Activated CD4-positive, alpha-beta T cell treated with anti-CD3 and anti-CD28 coated beads, Interleukin-2, amount 10 ng/mL, durations not matched to agents 7 days and 5 days (primary cell): Measurements from ENCODE around the gene MT1HL1. TPM values are rescaled to one million over a fixed set of nuclear protein-coding genes. Genes with fewer than 3 reads are reported as not detected.

Source experiments
- CTCF ChIA-PET: fragments of 350-600 bp; sonication (Branson Sonifier 250); formaldehyde crosslinking; loops from one replicate; lab custom pipeline; 2021; ENCODE audit warnings: antibody characterized with exemption; lab: Charles Lee
- POLR2A ChIA-PET: fragments of 350-600 bp; sonication (Branson Sonifier 250); formaldehyde crosslinking; loops from one replicate; lab custom pipeline; 2021; ENCODE audit warnings: antibody characterized with exemption; lab: Charles Lee
- DNase-seq: peaks from one replicate; pipeline ENCODE4 v3.0.0-alpha.2; 2020
- H3K27ac Mint-ChIP-seq: one replicate; pipeline ENCODE4 v1.8.0; 2021; ENCODE audit warnings: mild to moderate bottlenecking, moderate library complexity, mixed read lengths
- H3K27me3 Mint-ChIP-seq: one replicate; pipeline ENCODE4 v1.8.0; 2021; ENCODE audit warnings: mixed read lengths
- H3K36me3 Mint-ChIP-seq: one replicate; pipeline ENCODE4 v1.8.0; 2021; ENCODE audit warnings: low read depth, mixed read lengths
- H3K4me1 Mint-ChIP-seq: one replicate; pipeline ENCODE4 v1.8.0; 2021; ENCODE audit warnings: mixed read lengths
- H3K4me3 Mint-ChIP-seq: one replicate; pipeline ENCODE4 v1.8.0; 2021; ENCODE audit warnings: mild to moderate bottlenecking, moderate library complexity, mixed read lengths
- H3K9me3 Mint-ChIP-seq: one replicate; pipeline ENCODE4 v1.8.0; 2021; ENCODE audit warnings: mixed read lengths
- total RNA-seq, 2 experiments: library from RNA; stranded (reverse); gene quantifications; one replicate each; pipeline ENCODE4 v1.2.3, GENCODE V29; 2021

MT1HL1 gene
- total RNA-seq, 2 experiments from 2014 or later = not detected

- Mint-ChIP-seq H3K36me3 (no peaks in the 10 kb centered on the region), H3K27ac (no peak overlapping the region), H3K9me3 (no peaks in the 10 kb centered on the region), H3K27me3 (no peaks in the 10 kb centered on the region), H3K4me1 (no peaks in the 10 kb centered on the region), H3K4me3 (no peak overlapping the region)
- ChIA-PET CTCF (no interaction called here), POLR2A (no interaction called here)
- DNase-seq = no peak
Observed at GRCh38 chr1:237011432-237011831, 7.2 kb upstream of the MT1HL1 start.

DNA sequence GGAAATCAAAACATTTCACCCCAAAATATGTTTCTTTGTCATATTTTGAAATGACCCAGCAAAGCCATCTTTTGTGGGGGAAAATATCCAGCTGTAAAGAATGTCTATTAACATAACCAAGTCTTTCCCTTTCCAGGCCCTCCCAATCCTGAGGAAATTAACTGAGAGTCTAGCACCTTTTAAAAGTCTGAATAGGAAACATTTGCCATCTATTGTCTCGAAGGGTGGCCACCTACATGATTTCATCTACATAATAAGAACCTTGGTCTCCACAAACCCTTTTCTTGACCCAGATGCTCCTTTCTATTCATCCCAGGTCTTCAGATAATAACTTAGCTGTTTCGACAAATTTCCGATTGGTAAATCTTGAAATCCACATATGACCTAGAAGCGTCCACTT lies 5.4 kb upstream of the MT1HL1 start:
- CTCF ChIA-PET = no interaction called here
- POLR2A ChIA-PET = no interaction called here
- Mint-ChIP-seq H3K9me3 (no peaks in the 10 kb centered on the region), H3K4me1 (no peaks in the 10 kb centered on the region), H3K4me3 (no peak overlapping the region), H3K27ac (no peak overlapping the region), H3K36me3 (no peaks in the 10 kb centered on the region), H3K27me3 (no peaks in the 10 kb centered on the region)
- DNase-seq = no peak

DNA sequence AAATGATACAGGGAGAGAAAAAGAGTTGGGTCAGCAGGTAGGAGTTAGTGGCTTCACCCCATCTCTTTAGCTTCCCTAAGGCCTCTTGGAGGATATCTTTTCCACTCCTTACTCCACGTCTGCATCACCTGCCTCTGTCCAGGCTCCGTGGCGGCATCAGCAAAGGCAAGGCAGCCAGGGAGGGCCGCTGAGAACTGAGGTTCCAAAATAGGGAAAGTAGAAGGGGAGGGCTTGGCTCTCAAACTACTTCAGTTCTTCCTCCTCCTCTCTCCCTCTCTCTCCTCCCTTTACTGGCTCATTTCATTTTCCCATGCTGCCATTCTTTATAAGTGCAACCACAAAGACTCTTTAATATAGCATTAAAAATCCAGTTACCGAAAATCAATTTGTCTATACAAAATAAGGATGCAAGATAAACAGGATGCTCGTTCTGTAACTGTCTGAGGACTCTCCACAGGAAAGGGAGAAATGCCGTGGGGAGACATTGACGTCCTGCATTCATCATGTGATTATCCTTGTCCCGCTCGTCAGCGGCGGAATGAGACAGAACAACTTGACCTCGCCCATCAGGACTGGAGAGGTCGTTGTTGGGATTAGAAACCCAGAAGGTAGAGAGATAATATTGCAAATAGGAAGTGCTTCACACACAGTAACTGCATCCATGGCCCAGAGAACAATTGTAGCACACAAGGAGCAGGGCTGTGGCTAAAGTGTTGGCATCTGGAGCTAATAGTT lies 3.1 kb upstream of the MT1HL1 start:
- no peaks in the 10 kb centered on the region for H3K9me3 Mint-ChIP-seq
- no peaks in the 10 kb centered on the region for H3K36me3 Mint-ChIP-seq
- H3K4me3 Mint-ChIP-seq = no peak overlapping the region
- POLR2A ChIA-PET = no interaction called here
- H3K27me3 Mint-ChIP-seq = no peaks in the 10 kb centered on the region
- CTCF ChIA-PET = no interaction called here
- no peak for DNase-seq
- no peaks in the 10 kb centered on the region for H3K4me1 Mint-ChIP-seq
- H3K27ac Mint-ChIP-seq = no peak overlapping the region

DNA sequence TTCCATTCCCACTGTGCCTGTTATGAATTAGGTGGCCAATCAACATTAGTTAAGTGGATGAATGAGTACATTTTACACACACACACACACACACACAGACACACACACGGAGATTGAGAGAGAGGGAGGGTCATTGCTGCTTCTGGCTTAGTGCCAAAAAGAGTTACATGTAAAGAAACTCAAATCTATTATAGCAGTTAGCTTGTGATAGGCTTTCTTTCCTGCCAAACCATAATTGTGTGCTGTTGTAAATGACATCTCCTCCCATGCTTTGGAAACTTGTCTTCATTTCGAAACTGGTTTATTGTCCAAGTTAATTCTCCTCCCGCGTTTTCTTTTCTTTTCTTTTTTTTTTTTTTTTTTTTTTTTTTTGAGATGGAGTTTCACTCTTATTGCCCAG lies 1.4 kb upstream of the MT1HL1 start:
- Mint-ChIP-seq H3K36me3 (no peaks in the 10 kb centered on the region), H3K4me1 (no peaks in the 10 kb centered on the region), H3K4me3 (no peak overlapping the region), H3K9me3 (no peaks in the 10 kb centered on the region), H3K27me3 (no peaks in the 10 kb centered on the region), H3K27ac (no peak overlapping the region)
- ChIA-PET CTCF (no interaction called here), POLR2A (no interaction called here)
- DNase-seq = no peak

DNA sequence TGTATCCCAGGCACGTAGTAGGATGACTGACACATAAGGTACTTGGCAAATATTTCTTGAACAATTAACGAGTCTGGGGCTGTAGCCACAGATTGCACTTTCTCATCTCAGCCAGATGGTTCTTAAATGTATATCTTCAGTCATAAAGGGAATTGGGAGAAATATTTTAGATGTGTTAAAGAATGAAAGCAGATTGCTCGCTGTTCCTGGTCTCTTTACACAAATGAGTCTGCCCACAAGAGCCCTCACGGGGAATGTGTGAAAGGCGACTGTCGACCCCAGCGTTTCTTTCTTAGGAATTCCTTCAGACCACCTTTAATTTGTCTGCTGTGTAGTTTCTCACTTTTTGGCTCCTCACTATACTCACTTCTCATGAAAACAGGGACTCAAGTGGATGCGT lies 725 bp downstream of the MT1HL1 start:
- no peak overlapping the region for H3K4me3 Mint-ChIP-seq
- H3K9me3 Mint-ChIP-seq = no peaks in the 10 kb centered on the region

GRCh38 chr1:237000191-237000590 lies 4.0 kb downstream of the MT1HL1 start:
- CTCF ChIA-PET = no interaction called here
- Mint-ChIP-seq H3K36me3 (no peaks in the 10 kb centered on the region), H3K27me3 (no peaks in the 10 kb centered on the region), H3K4me3 (no peak overlapping the region), H3K9me3 (no peaks in the 10 kb centered on the region), H3K27ac (no peak overlapping the region), H3K4me1 (no peaks in the 10 kb centered on the region)
- no peak for DNase-seq
- POLR2A ChIA-PET = no interaction called here

More for the DNA sequence above, 725 bp downstream of the MT1HL1 start:
- Mint-ChIP-seq H3K36me3 (no peaks in the 10 kb centered on the region), H3K4me1 (no peaks in the 10 kb centered on the region), H3K27ac (no peak overlapping the region), H3K27me3 (no peaks in the 10 kb centered on the region)
- POLR2A ChIA-PET = no interaction called here
- no peak for DNase-seq
- CTCF ChIA-PET = no interaction called here

- Mint-ChIP-seq H3K4me1 (no peaks in the 10 kb centered on the region), H3K27me3 (no peaks in the 10 kb centered on the region), H3K4me3 (no peak overlapping the region), H3K9me3 (no peaks in the 10 kb centered on the region), H3K27ac (no peak overlapping the region), H3K36me3 (no peaks in the 10 kb centered on the region)
- CTCF ChIA-PET = no interaction called here
- DNase-seq = no peak
- POLR2A ChIA-PET = no interaction called here
Observed at GRCh38 chr1:236998546-236998945, 5.7 kb downstream of the MT1HL1 start.

- Mint-ChIP-seq H3K27ac (no peak overlapping the region), H3K4me3 (no peak overlapping the region)
- POLR2A ChIA-PET = no interaction called here
Observed at GRCh38 chr1:236997882-236998281, 6.4 kb downstream of the MT1HL1 start.

GRCh38 chr1:236997361-236997760 lies 6.9 kb downstream of the MT1HL1 start:
- CTCF ChIA-PET = no interaction called here
- H3K4me1 Mint-ChIP-seq = no peaks in the 10 kb centered on the region
- H3K4me3 Mint-ChIP-seq = no peak overlapping the region
- no peak overlapping the region for H3K27ac Mint-ChIP-seq
- POLR2A ChIA-PET = interaction anchor here (0.6 kb wide), 1 partner anchor 87 kb away, joined by 5 read pairs; no protein-coding TSS in a partner anchor
- H3K27me3 Mint-ChIP-seq = no peaks in the 10 kb centered on the region
- DNase-seq = no peak
- no peaks in the 10 kb centered on the region for H3K36me3 Mint-ChIP-seq
- H3K9me3 Mint-ChIP-seq = no peaks in the 10 kb centered on the region

More at GRCh38 chr1:236997882-236998281, 6.4 kb downstream of the MT1HL1 start:
- Mint-ChIP-seq H3K9me3 (no peaks in the 10 kb centered on the region), H3K4me1 (no peaks in the 10 kb centered on the region), H3K36me3 (no peaks in the 10 kb centered on the region), H3K27me3 (no peaks in the 10 kb centered on the region)
- no peak for DNase-seq
- CTCF ChIA-PET = no interaction called here

DNA sequence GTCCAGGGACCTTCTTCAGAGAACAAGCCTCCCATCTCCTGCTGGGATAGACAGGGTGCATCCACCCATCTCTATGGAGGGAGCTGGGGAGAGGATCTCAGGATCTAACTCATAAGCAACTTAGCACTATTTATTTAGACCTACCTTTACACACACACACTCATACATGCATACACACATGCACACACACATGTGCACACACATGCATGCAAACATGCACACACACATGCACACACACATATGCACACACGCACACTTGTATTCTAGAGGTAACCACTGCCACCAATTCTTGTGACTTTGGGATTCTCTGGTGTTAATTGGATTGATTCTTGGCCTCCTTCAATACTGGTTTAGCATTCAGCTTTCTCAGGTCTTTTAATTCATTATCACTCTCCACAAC lies 9.8 kb downstream of the MT1HL1 start:
- Mint-ChIP-seq H3K27me3 (no peaks in the 10 kb centered on the region), H3K4me1 (no peaks in the 10 kb centered on the region), H3K9me3 (peaks cover 4% of the 10 kb centered on the region), H3K36me3 (no peaks in the 10 kb centered on the region), H3K4me3 (no peak overlapping the region), H3K27ac (no peak overlapping the region)
- no peak for DNase-seq
- POLR2A ChIA-PET = no interaction called here
- CTCF ChIA-PET = interaction anchor here (0.6 kb wide), 1 partner anchor 72 kb away, joined by 3 read pairs; no protein-coding TSS in a partner anchor

DNA sequence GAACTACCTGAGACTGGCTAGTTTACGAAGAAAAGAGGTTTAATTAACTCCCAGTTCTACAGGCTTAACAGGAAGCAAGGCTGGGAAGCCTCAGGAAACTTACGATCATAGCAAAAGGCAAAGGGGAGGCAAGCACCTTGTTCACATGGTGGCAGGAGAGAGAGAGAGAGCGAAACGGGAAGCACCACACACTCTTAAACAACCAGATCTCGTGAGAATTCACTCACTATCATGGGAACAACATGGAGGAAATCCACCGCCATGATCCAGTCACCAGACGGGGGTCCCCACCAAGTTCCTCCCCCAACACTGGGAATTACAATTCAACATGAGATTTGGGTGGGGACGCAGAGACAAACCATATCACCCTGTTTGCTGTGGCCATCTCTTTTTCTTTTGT lies 11.8 kb downstream of the MT1HL1 start:
- Mint-ChIP-seq H3K4me3 (no peak overlapping the region), H3K36me3 (no peaks in the 10 kb centered on the region), H3K27me3 (peaks cover 7% of the 10 kb centered on the region), H3K9me3 (peaks cover 4% of the 10 kb centered on the region), H3K27ac (no peak overlapping the region), H3K4me1 (no peaks in the 10 kb centered on the region)
- POLR2A ChIA-PET = no interaction called here
- no peak for DNase-seq
- CTCF ChIA-PET = no interaction called here

DNA sequence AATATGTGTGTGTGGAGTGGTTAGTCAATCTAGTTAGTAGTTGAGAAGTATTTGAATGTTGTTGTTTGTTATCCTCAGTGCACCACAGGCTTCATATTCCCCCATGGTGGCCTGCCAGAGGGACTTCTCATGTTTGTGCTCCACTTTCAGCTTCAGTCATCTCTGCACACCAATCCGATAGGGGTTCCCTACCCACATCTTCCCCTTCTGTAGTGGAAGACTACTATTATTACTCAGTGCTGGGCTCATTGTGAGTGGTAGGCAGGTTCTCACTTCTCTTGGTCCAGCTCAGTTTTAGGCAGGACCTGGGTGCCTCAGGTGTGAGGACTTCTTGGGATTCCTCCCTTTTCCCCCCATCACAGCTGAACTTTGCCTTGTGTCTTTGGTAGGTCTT lies 14.2 kb downstream of the MT1HL1 start:
- Mint-ChIP-seq H3K4me1 (no peaks in the 10 kb centered on the region), H3K36me3 (no peaks in the 10 kb centered on the region), H3K4me3 (no peak overlapping the region), H3K27me3 (peaks cover 7% of the 10 kb centered on the region), H3K27ac (no peak overlapping the region), H3K9me3 (peaks cover 4% of the 10 kb centered on the region)
- no peak for DNase-seq
- POLR2A ChIA-PET = no interaction called here
- CTCF ChIA-PET = no interaction called here

DNA sequence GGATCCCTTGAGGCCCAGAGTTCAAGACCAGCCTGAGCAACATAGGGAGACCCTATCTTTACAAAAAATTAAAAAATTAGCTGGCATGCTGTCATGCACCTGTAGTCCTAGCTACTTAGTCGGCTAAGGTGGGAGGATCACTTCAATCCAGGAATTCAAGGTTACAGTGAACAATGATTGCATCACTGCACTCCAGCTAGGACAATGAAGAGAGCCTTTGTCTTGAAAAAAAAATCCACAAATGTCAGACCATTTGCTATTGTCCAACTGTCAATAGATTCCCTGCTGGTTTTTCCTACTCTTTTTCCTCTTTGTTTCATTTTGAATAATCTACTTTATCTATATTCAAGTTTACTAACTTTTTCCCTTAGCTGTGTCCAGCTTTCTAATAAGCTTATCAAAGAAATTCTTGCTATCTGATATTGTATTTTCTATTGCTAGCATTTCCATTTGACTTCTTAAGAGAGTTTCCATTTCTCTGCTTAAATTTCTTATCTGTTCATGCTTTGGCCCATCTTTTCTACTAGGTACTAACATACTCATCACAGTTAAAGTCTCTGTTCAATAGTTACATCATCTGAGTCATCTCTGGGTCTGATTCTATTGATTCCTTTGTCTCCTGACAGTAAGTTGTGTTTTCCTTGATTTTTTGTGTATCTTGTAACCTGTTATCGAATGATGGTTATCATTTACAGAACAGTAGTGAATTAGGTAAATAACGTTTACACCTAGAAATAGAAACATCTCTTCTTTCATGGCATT lies 14.8 kb downstream of the MT1HL1 start:
- CTCF ChIA-PET = no interaction called here
- H3K27me3 Mint-ChIP-seq = peaks cover 7% of the 10 kb centered on the region

More for the DNA sequence above, 14.8 kb downstream of the MT1HL1 start:
- no peak for DNase-seq
- H3K4me1 Mint-ChIP-seq = no peaks in the 10 kb centered on the region
- POLR2A ChIA-PET = no interaction called here
- H3K27ac Mint-ChIP-seq = no peak overlapping the region
- no peaks in the 10 kb centered on the region for H3K36me3 Mint-ChIP-seq
- H3K4me3 Mint-ChIP-seq = no peak overlapping the region
- peaks cover 4% of the 10 kb centered on the region for H3K9me3 Mint-ChIP-seq
